CD4-positive, alpha-beta T cell (primary cell): Measurements from ENCODE around the gene FERMT1. TPM values are rescaled to one million over a fixed set of nuclear protein-coding genes. Genes with fewer than 3 reads are reported as not detected.

Experiments
- ATAC-seq: fragments of 200-7000 bp; cut with Tn5 transposase; one replicate; pipeline ENCODE4 v1.10.0; 2022; ENCODE audit warnings: mild to moderate bottlenecking; ENCODE audit not compliant: poor library complexity
- CTCF ChIA-PET: fragments of 350-600 bp; sonication (Branson Sonifier 250); formaldehyde crosslinking; loops from one replicate; lab custom pipeline; 2021; ENCODE audit warnings: antibody characterized with exemption, inconsistent platforms; lab: Charles Lee
- POLR2A ChIA-PET: fragments of 350-600 bp; sonication (Branson Sonifier 250); formaldehyde crosslinking; loops from one replicate; lab custom pipeline; 2021; ENCODE audit warnings: antibody characterized with exemption, inconsistent platforms; lab: Charles Lee
- DNase-seq, 14 experiments: peaks; one replicate each; pipeline ENCODE4 v3.0.0-alpha.2; 2013 to 2020; ENCODE audit warnings: mixed read lengths in 2 of 14
- H3K27ac ChIP-seq, 2 donors: one replicate each; pipeline versions ENCODE4 v1.5.1 to v1.7.0; 2013; ENCODE audit warnings: low read length in 2 of 2, low read depth in 1 of 2, mild to moderate bottlenecking in 1 of 2
- H3K27me3 ChIP-seq, 2 experiments: 1 replicate in 1 of 2; 2 replicates in 1 of 2; pipeline versions ENCODE4 v1.6.1 to v1.7.0; 2013; ENCODE audit warnings: low read length in 2 of 2, control low read depth in 1 of 2, mild to moderate bottlenecking in 1 of 2, moderate library complexity in 1 of 2; ENCODE audit not compliant: insufficient read depth in 2 of 2, control insufficient read depth in 1 of 2
- H3K36me3 ChIP-seq: one replicate; pipeline ENCODE4 v1.6.1; 2013; ENCODE audit warnings: low read length, control low read depth; ENCODE audit not compliant: insufficient read depth
- H3K4me1 ChIP-seq: one replicate; pipeline ENCODE4 v1.6.1; 2013; ENCODE audit warnings: low read length, control low read depth; ENCODE audit not compliant: insufficient read depth
- H3K4me3 ChIP-seq: one replicate; pipeline ENCODE4 v1.5.1; 2013; ENCODE audit warnings: mild to moderate bottlenecking, low read length, moderate library complexity
- H3K9me3 ChIP-seq, 2 experiments: 1 replicate in 1 of 2; 2 replicates in 1 of 2; pipeline versions ENCODE4 v1.6.1 to v1.7.0; 2013; ENCODE audit warnings: low read length in 2 of 2, mild to moderate bottlenecking in 2 of 2, control low read depth in 1 of 2, moderate library complexity in 1 of 2; ENCODE audit not compliant: control insufficient read depth in 1 of 2, insufficient read depth in 1 of 2
- H3K27ac Mint-ChIP-seq: one replicate; pipeline ENCODE4 v1.8.0; 2020; ENCODE audit warnings: mixed read lengths
- H3K27me3 Mint-ChIP-seq: one replicate; pipeline ENCODE4 v1.8.0; 2021; ENCODE audit warnings: mixed read lengths
- H3K36me3 Mint-ChIP-seq: one replicate; pipeline ENCODE4 v1.8.0; 2021; ENCODE audit warnings: low read depth, mixed read lengths
- H3K4me1 Mint-ChIP-seq: one replicate; pipeline ENCODE4 v1.8.0; 2021; ENCODE audit warnings: low read depth, mixed read lengths
- H3K4me3 Mint-ChIP-seq: one replicate; pipeline ENCODE4 v1.8.0; 2020; ENCODE audit warnings: mild to moderate bottlenecking, mixed read lengths
- H3K9me3 Mint-ChIP-seq: one replicate; pipeline ENCODE4 v1.8.0; 2020; ENCODE audit warnings: mixed read lengths
- intact Hi-C, 2 experiments: fragments of 100-400 bp; cut with DNase I in 1 of 2; cut with micrococcal nuclease in 1 of 2; formaldehyde crosslinking; loops; one replicate each; pipeline versions ENCODE4 v1.15.1 to v1.9.0; 2023 to 2025; cut with DNase I, micrococcal nuclease
- total RNA-seq, 174 experiments: library from RNA in 2 of 174; stranded (reverse) in 2 of 174; gene quantifications; one replicate each; pipeline ENCODE4 v1.2.3 and lab custom pipeline; 2021 to 2026
- TF ChIP-seq, protein P1 (sequence below): fragments of 200-600 bp; IDR thresholded peaks from one replicate; pipeline ENCODE4 v1.8.0; 2022; ENCODE audit warnings: antibody characterized with exemption, mild to moderate bottlenecking

FERMT1 gene
- total RNA-seq, 2 experiments from 2014 or later: not detected

DNA sequence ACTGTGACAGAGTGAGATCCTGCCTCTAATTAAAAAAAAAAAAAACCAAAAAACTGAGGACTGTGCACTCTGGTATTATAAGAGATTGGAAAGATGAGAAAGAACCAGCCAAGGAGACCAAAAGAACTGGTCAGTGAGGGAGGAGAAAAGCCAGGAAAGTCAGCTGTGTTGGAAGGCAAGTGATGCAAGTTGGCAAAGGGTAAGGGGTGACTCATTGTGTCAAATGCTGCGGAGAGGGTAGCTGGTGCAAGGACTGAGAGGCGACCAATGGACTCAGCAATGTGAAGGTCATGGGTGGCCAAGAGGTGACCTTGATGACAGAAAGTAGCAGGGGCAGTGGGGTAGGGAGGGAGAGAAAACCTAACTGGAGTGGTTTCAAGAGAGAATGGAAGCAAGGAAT lies 41.6 kb downstream of the FERMT1 start:
- CTCF ChIA-PET: no interaction called here
- H3K4me3 ChIP-seq: no peak overlapping the region
- no peaks in the 10 kb centered on the region for H3K9me3 ChIP-seq
- DNase-seq (no peak), ATAC-seq (no peak)
- no peaks in the 10 kb centered on the region for H3K4me1 ChIP-seq
- Mint-ChIP-seq H3K27me3 (peaks cover 4% of the 10 kb centered on the region), H3K9me3 (no peaks in the 10 kb centered on the region), H3K4me3 (no peak overlapping the region), H3K27ac (no peak overlapping the region), H3K4me1 (no peaks in the 10 kb centered on the region), H3K36me3 (no peaks in the 10 kb centered on the region)
- TF ChIP-seq, protein P1, sequence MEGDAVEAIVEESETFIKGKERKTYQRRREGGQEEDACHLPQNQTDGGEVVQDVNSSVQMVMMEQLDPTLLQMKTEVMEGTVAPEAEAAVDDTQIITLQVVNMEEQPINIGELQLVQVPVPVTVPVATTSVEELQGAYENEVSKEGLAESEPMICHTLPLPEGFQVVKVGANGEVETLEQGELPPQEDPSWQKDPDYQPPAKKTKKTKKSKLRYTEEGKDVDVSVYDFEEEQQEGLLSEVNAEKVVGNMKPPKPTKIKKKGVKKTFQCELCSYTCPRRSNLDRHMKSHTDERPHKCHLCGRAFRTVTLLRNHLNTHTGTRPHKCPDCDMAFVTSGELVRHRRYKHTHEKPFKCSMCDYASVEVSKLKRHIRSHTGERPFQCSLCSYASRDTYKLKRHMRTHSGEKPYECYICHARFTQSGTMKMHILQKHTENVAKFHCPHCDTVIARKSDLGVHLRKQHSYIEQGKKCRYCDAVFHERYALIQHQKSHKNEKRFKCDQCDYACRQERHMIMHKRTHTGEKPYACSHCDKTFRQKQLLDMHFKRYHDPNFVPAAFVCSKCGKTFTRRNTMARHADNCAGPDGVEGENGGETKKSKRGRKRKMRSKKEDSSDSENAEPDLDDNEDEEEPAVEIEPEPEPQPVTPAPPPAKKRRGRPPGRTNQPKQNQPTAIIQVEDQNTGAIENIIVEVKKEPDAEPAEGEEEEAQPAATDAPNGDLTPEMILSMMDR: no peak
- no peaks in the 10 kb centered on the region for H3K36me3 ChIP-seq
- H3K27me3 ChIP-seq: no peaks in the 10 kb centered on the region
- intact Hi-C loops: no loop called here
- no peak overlapping the region for H3K27ac ChIP-seq
- POLR2A ChIA-PET: no interaction called here

DNA sequence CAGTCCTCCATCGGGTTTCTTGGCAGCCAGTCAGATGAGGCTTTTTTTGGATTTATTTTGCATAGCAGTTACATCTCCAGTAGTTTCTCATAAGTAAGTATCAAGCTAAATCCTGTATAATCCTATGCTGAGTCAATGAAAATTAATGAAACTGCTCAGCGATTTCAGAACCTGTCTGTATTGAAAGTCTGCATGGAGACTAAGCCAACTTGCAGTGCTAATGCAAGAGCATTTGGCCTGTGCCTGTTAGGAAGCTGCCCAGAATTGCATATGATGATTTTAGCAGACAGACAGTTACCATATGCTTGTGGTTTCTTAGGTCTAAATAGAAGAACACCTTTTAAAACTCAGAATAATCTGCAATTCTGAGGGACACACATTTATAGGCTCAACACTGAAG lies 43.8 kb downstream of the FERMT1 start:
- H3K4me3 Mint-ChIP-seq: no peak overlapping the region

DNA sequence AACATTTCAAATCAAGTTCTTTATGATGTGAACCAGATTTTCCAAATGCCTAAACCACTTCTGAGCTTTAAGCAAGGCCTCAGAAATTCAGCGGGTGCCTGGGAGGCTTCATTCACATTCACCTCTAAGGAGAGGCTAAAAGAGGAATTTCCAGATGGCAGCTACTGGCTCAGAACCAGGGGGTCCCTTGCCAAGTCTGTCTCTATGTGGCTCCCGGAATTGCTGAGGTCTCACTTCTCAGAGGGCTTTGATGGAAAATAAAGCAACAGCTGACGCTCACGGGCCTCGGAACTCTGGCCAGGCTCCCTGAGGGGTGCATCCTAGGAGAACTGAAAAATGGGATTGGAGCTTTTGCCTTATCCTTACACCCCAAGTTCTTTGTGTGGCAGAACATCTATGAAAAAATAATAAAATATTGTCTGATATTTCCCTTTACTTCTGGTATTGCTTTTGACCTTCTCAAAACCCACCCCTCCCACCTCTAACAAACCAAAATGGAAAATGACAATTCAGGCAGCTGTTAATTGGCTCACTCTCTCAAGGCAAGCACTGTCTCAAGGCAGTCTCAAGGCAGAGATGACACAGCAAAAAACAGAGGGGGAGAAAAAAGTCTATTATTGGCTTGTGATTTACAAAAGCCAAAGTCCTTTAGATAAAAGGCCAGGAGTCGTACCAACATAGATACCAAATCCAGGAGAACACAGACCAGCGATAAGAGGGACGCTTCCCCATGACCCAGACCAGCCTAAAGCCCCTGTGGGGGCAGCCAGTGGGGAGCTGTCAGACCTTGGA lies 47.2 kb downstream of the FERMT1 start:
- ChIA-PET POLR2A (interaction anchor here (0.7 kb wide), 1 partner anchor 61 kb away, joined by 3 read pairs; no protein-coding TSS in a partner anchor), CTCF (interaction anchor here (1.5 kb wide), 1 partner anchor 546 kb away, joined by 9 read pairs; no protein-coding TSS in a partner anchor)
- Histone ChIP-seq H3K4me1 (no peaks in the 10 kb centered on the region), H3K36me3 (no peaks in the 10 kb centered on the region), H3K27me3 (no peaks in the 10 kb centered on the region), H3K9me3 (no peaks in the 10 kb centered on the region), H3K4me3 (no peak overlapping the region), H3K27ac (no peak overlapping the region)
- H3K4me3 Mint-ChIP-seq: no peak overlapping the region
- H3K4me1 Mint-ChIP-seq: no peaks in the 10 kb centered on the region
- no peaks in the 10 kb centered on the region for H3K36me3 Mint-ChIP-seq
- no peak overlapping the region for H3K27ac Mint-ChIP-seq
- no peak for ATAC-seq
- no peak for DNase-seq
- peaks cover 1% of the 10 kb centered on the region for H3K27me3 Mint-ChIP-seq
- H3K9me3 Mint-ChIP-seq: no peaks in the 10 kb centered on the region
- intact Hi-C loops: loop anchor here (2.0 to 5.0 kb wide), 4 partner anchors 63 to 289 kb away; no protein-coding TSS in a partner anchor
- TF ChIP-seq, protein P1: no peak

More for the DNA sequence above, 43.8 kb downstream of the FERMT1 start:
- H3K27ac Mint-ChIP-seq: no peak overlapping the region
- no peaks in the 10 kb centered on the region for H3K36me3 Mint-ChIP-seq
- H3K36me3 ChIP-seq: no peaks in the 10 kb centered on the region
- H3K4me1 Mint-ChIP-seq: no peaks in the 10 kb centered on the region
- CTCF ChIA-PET: interaction anchor here (1.7 kb wide), 1 partner anchor 550 kb away, joined by 11 read pairs; no protein-coding TSS in a partner anchor
- H3K27me3 ChIP-seq: no peaks in the 10 kb centered on the region
- no peaks in the 10 kb centered on the region for H3K4me1 ChIP-seq
- POLR2A ChIA-PET: interaction anchor here (0.7 kb wide), 1 partner anchor 183 kb away, joined by 3 read pairs; no protein-coding TSS in a partner anchor
- no peak for ATAC-seq
- no peaks in the 10 kb centered on the region for H3K9me3 Mint-ChIP-seq
- H3K27me3 Mint-ChIP-seq: peaks cover 4% of the 10 kb centered on the region
- H3K4me3 ChIP-seq: no peak overlapping the region
- intact Hi-C loops: loop anchor here in 1 of 2 experiments (5.0 kb wide), 2 partner anchors 67 to 292 kb away; no protein-coding TSS in a partner anchor
- TF ChIP-seq, protein P1: no peak
- no peak for DNase-seq
- no peak overlapping the region for H3K27ac ChIP-seq
- no peaks in the 10 kb centered on the region for H3K9me3 ChIP-seq
